HuH-7 (cell line): ENCODE data around the gene FGF18.
"Not testable (repeated sequence)": the region's sequence is repeated elsewhere in the genome, so short reads cannot be mapped to it uniquely, and the experiment has no call there.

Experiments
- DNase-seq: peaks from one replicate; pipeline ENCODE4 v3.0.0; 2011; ENCODE audit warnings: low spot score

Gene FGF18

DNA sequence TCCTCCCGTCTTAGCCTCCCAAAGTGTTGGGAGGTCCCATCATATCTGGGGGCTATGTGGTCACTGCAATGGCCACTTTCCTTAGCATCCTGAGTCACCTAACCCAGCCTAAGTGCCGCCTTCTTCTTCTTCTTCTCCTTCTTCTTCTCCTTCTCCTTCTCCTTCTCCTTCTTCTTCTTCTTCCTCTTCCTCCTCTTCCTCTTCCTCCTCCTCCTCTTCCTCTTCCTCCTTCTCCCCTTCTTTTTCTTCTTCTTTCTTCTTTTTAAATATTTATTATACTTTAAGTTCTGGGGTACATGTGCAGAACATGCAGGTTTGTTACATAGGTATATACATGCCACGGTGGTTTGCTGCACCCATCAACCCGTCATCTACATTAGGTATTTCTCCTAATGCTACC is 78.0 kb downstream of the FGF18 start:
- not testable (repeated sequence) for DNase-seq

DNA sequence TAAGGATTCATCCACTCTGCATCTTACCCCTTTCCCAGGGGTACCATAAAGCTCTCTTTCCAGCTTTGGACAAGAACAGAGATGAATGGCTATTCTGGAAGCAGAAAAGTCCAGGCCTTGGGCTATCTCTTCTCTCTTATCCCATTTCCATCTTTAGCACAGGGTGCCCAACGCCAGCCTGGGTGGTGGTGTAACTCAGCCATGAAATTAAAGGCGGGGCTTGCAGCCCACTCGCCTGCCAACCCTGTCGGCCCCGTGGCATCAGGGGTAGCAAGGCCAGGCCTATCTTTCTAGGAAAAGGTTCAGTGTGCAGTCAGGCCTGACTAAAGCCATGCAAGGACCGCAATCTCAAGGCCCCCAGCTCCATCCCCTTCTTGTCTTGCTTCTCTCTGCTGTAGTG is 78.7 kb downstream of the FGF18 start:
- no peak for DNase-seq

DNA sequence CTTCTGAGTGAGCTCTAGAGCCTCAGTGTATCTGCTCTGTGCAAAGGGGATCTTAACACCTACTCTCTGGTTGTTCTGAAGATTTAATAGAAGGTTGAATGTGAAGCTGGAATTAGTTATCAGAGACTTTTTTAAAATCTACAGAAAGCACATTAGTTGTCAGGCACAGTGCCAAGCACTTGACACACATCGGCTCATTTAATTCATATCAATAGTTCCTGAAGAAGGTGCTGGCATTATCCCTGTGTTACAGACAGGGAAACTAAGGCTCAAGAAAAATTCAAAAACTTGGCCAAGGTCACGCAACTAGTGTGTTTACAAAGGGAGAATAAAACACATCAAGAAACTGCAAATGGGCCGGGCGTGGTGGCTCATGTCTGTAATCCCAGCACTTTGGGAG is 80.2 kb downstream of the FGF18 start:
- no peak for DNase-seq

DNA sequence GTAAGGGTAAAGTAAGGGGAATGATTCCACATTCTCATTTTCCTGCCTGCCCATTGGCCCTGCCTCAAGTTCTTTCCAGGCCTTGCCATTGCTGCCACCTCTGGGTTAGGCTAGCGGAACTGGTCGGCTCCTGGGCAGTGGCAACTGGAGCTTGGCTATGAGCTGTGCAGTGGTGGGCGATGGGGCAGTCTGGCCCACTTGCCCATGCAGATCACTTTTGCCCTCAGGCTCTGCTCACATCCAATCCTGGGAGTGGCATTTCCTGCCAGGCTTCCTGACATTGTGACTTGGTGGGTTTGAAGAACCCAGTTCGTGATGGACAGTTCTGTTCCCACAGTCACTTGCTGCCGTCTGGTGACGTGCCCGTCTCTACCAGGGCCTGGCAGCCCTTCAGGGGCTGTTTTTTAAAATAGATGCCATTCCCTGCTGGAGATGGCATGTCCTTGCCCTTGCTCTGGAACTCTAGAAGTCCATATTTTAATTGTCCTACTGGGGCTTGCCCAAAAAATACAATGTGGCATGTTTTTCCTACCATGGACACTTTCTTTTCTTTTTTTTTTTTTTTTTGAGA is 86.1 kb downstream of the FGF18 start:
- no peak for DNase-seq

DNA sequence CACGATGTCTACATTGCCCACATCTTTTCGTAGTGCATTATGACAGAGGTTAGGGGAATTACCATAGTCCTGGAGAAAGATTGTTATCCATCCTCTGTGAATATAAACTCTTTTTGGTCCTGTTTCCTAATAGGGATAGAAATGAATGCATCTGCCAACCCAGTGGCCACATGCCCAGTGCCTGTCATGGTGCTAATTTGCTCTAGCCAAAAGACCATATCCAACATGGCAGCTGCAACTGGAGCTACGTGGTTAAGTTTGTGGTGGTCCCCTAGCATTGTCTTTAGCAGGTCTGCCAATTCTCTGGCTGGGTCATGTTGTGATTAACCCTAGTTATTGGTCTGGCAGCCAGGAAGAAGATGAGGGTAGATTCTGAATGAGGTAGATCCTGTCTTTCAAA is 87.5 kb downstream of the FGF18 start:
- DNase-seq, result no peak
